Femur (tissue), 1 donor: ENCODE measurements around the gene ZNF579.

Experiments used
- DNase-seq: peaks from one replicate; pipeline ENCODE4 v3.0.0-alpha.2; 2017

Gene ZNF579

GRCh38 chr19:55580628-55581144, at the start of gene ZNF579:
ZNF579 (minus strand) TSS chr19:55580848; CDS start chr19:55579639, 1,209 bp downstream.
- DNase-seq: peak; percentile 92

GRCh38 chr19:55626350-55626749, 45.7 kb upstream of the ZNF579 start:
- DNase-seq: no peak

GRCh38 chr19:55625004-55625326, 44.3 kb upstream of the ZNF579 start:
- no peak for DNase-seq

- DNase-seq: peak; percentile 95
Measured at GRCh38 chr19:55624109-55625003, 43.7 kb upstream of the ZNF579 start, which contains the start of gene ZNF784. ZNF784 (minus strand) TSS chr19:55624566; CDS start chr19:55624561, 5 bp downstream.

- no peak for DNase-seq
Measured at GRCh38 chr19:55623561-55623960, 42.9 kb upstream of the ZNF579 start.

- no peak for DNase-seq
Measured at GRCh38 chr19:55623130-55623529, 42.5 kb upstream of the ZNF579 start.

GRCh38 chr19:55622242-55622969, 41.8 kb upstream of the ZNF579 start:
- DNase-seq: peak; percentile 32

GRCh38 chr19:55621673-55622231, 41.1 kb upstream of the ZNF579 start:
- peak; percentile 25 for DNase-seq

- DNase-seq: peak; percentile 25
Measured at GRCh38 chr19:55621205-55621672, 40.6 kb upstream of the ZNF579 start.

- DNase-seq: peak; percentile 36
Measured at GRCh38 chr19:55620410-55621204, 40.0 kb upstream of the ZNF579 start.

GRCh38 chr19:55619286-55619685, 38.6 kb upstream of the ZNF579 start:
- no peak for DNase-seq

- no peak for DNase-seq
Measured at GRCh38 chr19:55618426-55618825, 37.8 kb upstream of the ZNF579 start.

- DNase-seq: no peak
Measured at GRCh38 chr19:55617426-55617825, 36.8 kb upstream of the ZNF579 start.

- DNase-seq: no peak
Measured at GRCh38 chr19:55616395-55616875, 35.8 kb upstream of the ZNF579 start.

GRCh38 chr19:55615543-55616394, 35.1 kb upstream of the ZNF579 start:
- DNase-seq: no peak

GRCh38 chr19:55614711-55615542, 34.3 kb upstream of the ZNF579 start:
- no peak for DNase-seq

GRCh38 chr19:55613930-55614710, 33.5 kb upstream of the ZNF579 start:
- no peak for DNase-seq

- DNase-seq: no peak
Measured at GRCh38 chr19:55613396-55613795, 32.7 kb upstream of the ZNF579 start.

- no peak for DNase-seq
Measured at GRCh38 chr19:55611983-55612645, 31.5 kb upstream of the ZNF579 start.
